ENCODE data around the gene ZNF593. TPM values are rescaled to one million over a fixed set of nuclear protein-coding genes. Genes with fewer than 3 reads are reported as not detected.

ZNF593 gene
- polyA plus RNA-seq, 1 of the 3 experiments (the other 2 are of a cell fraction): 64.8 TPM

DNA sequence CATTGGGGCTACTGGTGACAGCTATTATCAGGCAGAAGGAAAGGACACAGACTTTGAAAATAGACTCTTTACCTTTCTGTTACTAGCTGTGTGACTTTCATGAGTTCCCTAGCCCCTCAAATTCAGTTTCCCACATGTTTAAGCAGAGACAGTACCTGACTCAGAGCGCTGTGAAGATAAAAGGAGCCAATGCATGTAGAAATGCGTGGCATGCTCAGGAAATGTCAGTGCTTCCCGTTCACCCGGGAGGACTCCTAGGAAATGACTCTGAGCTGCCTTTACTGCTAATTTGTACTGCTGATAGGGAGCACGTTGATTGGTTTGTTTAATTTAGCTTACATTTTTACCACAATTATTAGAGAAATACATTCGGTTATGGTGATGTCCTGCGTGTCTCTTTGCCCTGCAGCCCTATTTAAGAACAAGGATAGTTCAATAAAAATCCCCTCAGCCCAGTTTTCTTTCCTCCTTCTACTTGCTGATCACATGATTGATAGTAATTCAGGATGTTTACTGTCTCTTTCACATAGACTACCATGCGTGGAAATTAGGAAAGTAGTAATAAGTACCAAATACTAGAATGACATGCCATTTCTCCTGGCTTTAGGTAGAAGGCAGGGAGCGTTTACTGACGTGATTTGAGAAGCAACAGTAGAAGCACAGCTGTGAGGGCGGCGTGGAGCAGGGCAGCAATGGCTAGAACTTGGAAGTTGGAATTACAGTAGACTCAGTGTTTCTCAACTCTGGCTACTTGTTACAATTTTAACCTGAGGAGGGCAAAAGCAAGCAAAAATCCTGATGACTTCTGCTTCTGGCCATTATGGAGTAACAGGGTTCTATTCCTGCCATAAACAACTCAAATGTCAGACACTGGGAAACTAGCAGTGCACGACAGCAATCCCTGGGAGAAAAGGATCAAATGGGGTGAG lies 42.2 kb upstream of the ZNF593 start:
- POLR2A ChIA-PET: interaction anchor here (1.0 kb wide), 1 partner anchor 12 kb away, joined by 3 read pairs; no protein-coding TSS in a partner anchor
- no peaks in the 10 kb centered on the region; the same call in 1 of the 2 replicates for H4K20me1 ChIP-seq (ENCODE audit: insufficient read depth)
- no peaks in the 10 kb centered on the region for H3K9me3 ChIP-seq
- H3K27me3 ChIP-seq (ENCODE audit: insufficient read depth): no peaks in the 10 kb centered on the region
- H3K4me2 ChIP-seq: no peak overlapping the region
- TF ChIP-seq, protein P1, sequence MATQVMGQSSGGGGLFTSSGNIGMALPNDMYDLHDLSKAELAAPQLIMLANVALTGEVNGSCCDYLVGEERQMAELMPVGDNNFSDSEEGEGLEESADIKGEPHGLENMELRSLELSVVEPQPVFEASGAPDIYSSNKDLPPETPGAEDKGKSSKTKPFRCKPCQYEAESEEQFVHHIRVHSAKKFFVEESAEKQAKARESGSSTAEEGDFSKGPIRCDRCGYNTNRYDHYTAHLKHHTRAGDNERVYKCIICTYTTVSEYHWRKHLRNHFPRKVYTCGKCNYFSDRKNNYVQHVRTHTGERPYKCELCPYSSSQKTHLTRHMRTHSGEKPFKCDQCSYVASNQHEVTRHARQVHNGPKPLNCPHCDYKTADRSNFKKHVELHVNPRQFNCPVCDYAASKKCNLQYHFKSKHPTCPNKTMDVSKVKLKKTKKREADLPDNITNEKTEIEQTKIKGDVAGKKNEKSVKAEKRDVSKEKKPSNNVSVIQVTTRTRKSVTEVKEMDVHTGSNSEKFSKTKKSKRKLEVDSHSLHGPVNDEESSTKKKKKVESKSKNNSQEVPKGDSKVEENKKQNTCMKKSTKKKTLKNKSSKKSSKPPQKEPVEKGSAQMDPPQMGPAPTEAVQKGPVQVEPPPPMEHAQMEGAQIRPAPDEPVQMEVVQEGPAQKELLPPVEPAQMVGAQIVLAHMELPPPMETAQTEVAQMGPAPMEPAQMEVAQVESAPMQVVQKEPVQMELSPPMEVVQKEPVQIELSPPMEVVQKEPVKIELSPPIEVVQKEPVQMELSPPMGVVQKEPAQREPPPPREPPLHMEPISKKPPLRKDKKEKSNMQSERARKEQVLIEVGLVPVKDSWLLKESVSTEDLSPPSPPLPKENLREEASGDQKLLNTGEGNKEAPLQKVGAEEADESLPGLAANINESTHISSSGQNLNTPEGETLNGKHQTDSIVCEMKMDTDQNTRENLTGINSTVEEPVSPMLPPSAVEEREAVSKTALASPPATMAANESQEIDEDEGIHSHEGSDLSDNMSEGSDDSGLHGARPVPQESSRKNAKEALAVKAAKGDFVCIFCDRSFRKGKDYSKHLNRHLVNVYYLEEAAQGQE (IDR thresholded peaks at IDR 0.05; ENCODE audit: low read depth, low read length): no peak
- no peak for TF ChIP-seq FOSL2 (IDR thresholded peaks at IDR 0.05; ENCODE audit: borderline replicate concordance, low read depth)
- TF ChIP-seq RCOR1 (IDR thresholded peaks at IDR 0.05; ENCODE audit: low read length): no peak
- TF ChIP-seq RFX5 (IDR thresholded peaks at IDR 0.05; ENCODE audit: low read length): no peak
- no peak for TF ChIP-seq FOXM1 (IDR thresholded peaks at IDR 0.05; ENCODE audit: low read depth)
- no peak for TF ChIP-seq YY1 (IDR thresholded peaks at IDR 0.05; ENCODE audit: low read depth)
- TF ChIP-seq TEAD4 (IDR thresholded peaks at IDR 0.05; ENCODE audit: borderline replicate concordance, insufficient read depth): no peak
- no peak for TF ChIP-seq RAD21 (IDR thresholded peaks at IDR 0.05; ENCODE audit: low read length)
- no peak for TF ChIP-seq EP300 (IDR thresholded peaks at IDR 0.05; ENCODE audit: borderline replicate concordance in 1 of 2, low read depth in 1 of 2, low read length in 1 of 2)
- no peak for TF ChIP-seq JUND (IDR thresholded peaks at IDR 0.05)
- TF ChIP-seq, protein P2, sequence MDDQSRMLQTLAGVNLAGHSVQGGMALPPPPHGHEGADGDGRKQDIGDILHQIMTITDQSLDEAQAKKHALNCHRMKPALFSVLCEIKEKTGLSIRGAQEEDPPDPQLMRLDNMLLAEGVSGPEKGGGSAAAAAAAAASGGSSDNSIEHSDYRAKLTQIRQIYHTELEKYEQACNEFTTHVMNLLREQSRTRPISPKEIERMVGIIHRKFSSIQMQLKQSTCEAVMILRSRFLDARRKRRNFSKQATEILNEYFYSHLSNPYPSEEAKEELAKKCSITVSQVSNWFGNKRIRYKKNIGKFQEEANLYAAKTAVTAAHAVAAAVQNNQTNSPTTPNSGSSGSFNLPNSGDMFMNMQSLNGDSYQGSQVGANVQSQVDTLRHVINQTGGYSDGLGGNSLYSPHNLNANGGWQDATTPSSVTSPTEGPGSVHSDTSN (IDR thresholded peaks at IDR 0.05): no peak
- TF ChIP-seq SIN3A (IDR thresholded peaks at IDR 0.05; ENCODE audit: borderline replicate concordance, low read depth, low read length): no peak
- TF ChIP-seq MXI1 (IDR thresholded peaks at IDR 0.05; ENCODE audit: low read depth, low read length): no peak
- TF ChIP-seq EZH2phosphoT487 (IDR thresholded peaks at IDR 0.05; ENCODE audit: borderline replicate concordance, low read depth): no peak
- no peak for TF ChIP-seq GATA2 (CRISPR knock-in tag; IDR thresholded peaks at IDR 0.05)
- peaks cover 15% of the 10 kb centered on the region for H3F3A ChIP-seq (replicated peaks; ENCODE audit: insufficient read depth)
- H2AFZ ChIP-seq (ENCODE audit: low read depth): no peak overlapping the region
- H3K4me3 ChIP-seq (ENCODE audit: low read depth in 2 of 2, low read length in 1 of 2): no peak overlapping the region
- CTCF ChIA-PET: interaction anchor here (0.8 to 11.3 kb wide), 6 partner anchors 15 to 35 kb away, joined by 3 to 91 read pairs (median 4); no protein-coding TSS in a partner anchor
- peaks cover 8% of the 10 kb centered on the region; the same call in 1 of the 2 replicates for H3K79me2 ChIP-seq (ENCODE audit: insufficient read depth)
- peaks cover 0 to 8% of the 10 kb centered on the region in 2 experiments; a peak in 3 of 4 replicates for H3K4me1 ChIP-seq (ENCODE audit: control insufficient read depth in 1 of 2, insufficient read depth in 2 of 2, low read depth in 1 of 2, low read length in 1 of 2)
- DNase-seq: no peak
- H3K27ac ChIP-seq (ENCODE audit: low read depth in 2 of 2, low read length in 1 of 2): no peak overlapping the region
- peaks cover 10 to 11% of the 10 kb centered on the region in 2 experiments for H3K36me3 ChIP-seq (replicated peaks in 1 of 2; ENCODE audit: control insufficient read depth in 1 of 2, insufficient read depth in 2 of 2, low read length in 1 of 2)
- H3K9ac ChIP-seq: no peak overlapping the region
- no peaks in the 10 kb centered on the region for H3K9me2 ChIP-seq
- WGBS (ENCODE audit: low lambda C conversion rate): 92% methylated on average over 13 of the region's 13 CpGs

Measured in SK-N-SH (cell line).